HG03108 (cell line): ENCODE results near the gene DAAM2.

ENCODE experiments used
- ATAC-seq: cut with Tn5 transposase; IDR thresholded peaks from one replicate; pipeline ENCODE4 v1.9.1; 2021; ENCODE audit warnings: moderate library complexity; ENCODE audit not compliant: unreplicated experiment

Gene DAAM2

DNA sequence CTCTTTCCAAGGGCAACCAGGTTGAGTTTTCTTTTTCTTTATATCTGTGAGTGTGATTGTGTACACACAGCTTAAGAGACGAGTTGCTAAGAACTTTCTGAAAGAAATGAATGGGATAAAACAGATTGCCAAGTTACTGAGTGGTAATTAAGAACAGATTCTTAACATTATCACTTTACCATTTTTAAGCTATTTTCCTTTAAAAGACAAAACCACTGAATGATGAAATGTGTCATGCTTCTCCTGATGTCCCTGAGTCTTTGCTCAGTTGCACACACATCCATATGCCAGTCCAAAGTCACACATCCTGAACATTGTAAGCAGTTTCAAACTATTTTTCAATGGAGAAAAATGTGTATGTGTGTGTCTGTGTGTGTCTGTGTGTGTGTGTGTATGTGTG, 5.5 kb upstream of the DAAM2 start:
- ATAC-seq: no peak

DNA sequence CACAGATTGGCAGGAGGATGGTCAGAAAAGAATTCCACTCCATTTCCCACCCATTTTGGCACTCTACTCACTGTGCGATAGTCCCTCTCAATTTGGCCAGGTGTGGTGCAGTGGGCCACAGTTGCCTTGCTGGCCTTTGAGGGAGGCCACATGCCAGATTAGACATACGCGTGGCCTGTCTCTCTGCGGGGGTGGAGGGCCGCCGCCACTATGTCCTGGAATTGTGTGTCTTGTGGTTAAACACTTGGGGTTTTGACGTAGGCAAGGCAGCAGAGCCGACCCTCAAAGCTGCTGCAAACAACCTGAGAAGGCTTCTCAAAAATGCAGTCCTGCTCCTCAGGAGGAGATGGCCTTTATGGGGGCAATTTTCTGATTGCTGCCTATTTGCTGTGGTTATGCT, 4.9 kb upstream of the DAAM2 start:
- ATAC-seq: no peak

DNA sequence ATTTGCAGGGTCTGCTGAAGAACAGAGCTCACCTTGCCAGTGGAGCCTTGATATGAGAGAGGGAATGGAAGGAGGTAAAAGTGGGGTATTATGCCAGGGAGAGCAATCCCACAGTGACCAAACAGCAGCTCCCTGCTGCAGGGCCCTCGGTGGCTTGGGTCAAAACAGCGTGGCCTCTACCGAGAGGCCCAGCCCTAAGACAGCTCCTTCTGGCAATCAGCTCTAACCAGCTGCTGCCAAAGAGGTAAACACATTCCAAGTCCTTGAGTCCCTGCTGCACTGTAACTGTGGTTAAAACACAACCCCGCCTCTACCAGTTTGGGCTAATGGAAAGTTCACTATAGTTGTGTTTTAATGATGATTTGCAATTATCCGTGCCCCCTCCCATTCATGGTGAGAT, 1.4 kb upstream of the DAAM2 start:
- no peak for ATAC-seq

DNA sequence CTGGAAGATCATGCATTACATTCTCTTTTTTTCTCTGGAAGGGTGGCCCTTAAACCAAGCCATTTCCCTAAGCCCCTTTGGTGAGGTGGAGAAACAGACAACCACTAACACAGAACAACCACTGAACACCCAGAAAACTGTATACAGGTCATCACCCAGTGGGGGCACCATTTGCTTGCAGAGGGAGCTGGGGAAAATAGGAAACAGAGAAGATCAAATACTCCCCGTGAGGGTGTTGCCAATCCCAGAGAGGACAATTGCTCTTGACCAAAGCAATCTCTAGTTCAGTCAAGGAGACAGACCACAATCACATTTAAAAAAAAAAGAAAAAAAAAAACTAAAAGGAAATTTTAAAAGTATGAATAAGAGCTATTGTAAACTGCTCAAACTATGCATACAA, 865 bp upstream of the DAAM2 start:
- ATAC-seq: no peak

DNA sequence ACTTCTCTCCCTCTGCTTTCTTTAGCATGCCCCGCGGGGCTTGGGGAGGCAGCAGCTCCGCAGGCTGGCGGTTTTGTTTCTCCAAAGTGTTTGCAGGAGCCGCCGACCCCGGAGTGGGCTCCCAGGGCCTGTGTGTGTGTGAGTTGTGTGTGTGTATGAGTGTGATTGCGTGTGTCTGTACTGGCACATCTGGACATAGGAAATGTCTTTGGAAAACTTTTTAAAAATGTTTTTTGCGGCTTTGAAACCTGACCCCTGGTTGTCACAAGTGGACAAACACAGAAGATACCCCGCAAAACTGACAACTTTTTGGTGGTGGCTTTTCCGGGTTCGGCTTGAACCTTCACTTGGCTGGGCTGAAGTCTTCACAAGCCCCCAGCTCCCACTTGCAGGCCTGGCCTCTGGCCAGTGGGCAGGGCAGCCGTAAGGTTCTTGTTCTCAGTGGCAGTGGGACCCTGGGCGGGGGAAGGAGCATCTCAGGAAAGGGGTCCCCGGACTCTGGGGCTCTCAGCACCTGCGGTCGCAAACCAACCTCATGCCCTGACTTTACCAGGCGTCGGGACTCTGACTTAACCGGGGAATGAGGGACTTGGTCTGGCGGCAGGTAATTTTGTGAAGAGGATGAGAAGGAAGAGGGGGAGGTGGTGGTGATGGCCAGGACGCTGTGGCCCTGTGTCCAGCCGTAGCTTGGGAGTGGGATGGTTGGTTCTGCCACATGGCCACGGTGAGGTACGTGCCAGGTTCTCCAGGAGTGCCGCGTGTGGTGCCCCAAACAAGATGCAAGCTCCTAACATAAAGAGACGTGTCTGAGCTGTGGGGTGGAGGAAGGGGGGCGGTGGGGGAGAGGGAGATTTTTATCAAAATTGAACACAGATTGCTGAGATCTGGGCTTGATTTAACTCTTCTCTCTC, 619 bp downstream of the DAAM2 start:
- no peak for ATAC-seq

DNA sequence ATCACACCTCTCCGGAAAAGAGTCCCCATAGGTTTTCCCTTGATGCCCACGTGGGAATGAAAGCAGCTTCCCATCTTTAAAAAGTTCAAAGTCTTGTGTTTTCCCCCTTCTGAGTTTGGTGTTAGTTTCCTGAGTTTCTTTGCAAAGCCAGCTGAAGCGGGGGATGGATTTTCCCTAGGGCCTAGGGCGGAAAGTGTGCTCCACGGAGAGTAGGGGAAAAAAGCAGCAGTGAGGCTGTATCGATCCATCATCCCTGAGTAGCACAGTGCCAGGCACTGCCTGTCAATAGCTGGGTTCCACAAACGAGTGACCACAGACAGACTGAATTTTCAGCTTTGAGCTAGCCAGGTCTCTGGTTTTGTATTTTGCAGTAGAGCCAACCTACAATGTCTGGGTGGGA, 1.3 kb downstream of the DAAM2 start:
- no peak for ATAC-seq

DNA sequence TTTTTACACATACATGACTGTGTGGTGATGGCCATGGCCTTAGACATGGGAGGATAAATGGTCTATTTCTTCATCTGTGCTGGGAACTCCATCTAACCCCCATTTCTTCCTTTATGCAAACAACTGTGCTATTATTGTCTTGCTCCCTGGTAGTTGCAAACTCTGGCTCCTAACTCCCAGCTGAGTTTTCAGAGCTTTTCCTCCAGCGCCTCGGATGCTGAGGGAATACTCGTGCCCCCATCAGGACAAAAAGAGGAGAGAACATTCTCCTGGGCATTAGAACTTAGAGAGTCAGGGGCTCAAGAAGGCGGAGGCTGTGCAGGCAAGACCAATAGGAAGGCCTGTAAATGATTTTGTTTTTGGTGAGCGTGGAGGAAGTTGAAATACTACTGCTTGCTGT, 2.1 kb downstream of the DAAM2 start:
- ATAC-seq: no peak

DNA sequence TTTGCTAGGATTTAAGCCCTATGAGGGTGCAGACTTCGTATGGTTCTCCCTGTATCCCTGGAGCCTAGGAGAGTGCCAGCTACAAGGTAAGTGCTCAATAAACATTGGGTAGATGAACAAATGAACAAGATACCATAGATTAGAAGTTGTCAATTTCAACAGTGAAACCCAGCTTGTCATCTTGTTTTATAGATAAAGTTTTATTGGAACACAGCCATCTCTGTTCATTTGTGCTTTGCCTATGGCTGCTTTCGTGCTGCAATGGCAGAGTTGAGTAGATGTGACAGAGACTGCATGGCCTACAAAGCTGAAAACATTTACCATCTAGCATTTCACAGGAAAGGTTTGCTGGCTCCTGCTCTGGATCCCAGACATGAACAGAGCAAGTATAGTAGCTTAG, 5.6 kb downstream of the DAAM2 start:
- ATAC-seq: no peak

DNA sequence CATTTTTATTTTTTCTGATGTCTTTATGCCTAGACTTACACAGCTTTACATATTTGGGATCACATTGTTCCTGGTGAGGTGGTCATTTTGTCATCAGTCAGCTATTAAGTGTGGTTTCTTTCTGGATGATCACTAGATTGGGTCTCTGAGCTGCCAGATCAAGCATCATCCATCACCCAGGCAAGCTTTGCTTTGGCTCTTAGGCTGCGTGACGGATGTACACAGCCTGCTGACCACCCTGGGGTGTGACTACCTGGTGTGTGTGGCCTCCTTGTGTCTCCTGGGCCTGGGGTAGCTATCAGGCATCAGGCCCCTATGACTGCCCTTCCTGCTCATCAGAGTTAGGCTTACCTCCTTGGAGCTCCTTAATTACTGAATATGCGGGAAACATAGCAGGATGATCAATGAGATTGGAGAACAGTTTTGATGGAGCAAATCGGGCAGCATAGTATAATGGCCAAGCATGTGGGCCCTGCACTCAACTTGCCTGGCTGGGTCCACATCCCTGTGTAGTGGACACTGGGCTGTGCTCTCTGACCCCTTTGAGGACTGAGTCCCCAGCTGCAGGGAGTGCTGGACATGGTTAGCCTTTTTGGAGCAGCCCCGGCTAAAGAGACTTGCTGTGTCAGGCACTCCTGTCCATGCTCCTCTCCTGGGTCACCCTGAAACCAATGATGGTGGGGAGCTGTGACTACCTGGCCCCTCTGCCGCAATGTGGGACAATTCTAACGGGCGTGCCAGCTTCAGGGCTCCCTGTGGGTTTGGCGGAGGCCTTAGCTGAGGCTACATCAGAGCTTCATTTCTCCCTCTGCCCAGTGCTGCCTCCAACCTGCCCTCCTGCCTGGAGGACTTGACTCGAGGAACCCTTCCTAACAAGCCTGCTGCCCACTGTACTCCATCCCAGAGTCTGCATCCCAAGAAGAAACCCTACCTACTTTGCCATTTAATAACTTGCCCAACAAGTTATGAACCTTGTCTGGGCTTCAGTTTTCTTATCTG, 8.2 kb downstream of the DAAM2 start:
- no peak for ATAC-seq

DNA sequence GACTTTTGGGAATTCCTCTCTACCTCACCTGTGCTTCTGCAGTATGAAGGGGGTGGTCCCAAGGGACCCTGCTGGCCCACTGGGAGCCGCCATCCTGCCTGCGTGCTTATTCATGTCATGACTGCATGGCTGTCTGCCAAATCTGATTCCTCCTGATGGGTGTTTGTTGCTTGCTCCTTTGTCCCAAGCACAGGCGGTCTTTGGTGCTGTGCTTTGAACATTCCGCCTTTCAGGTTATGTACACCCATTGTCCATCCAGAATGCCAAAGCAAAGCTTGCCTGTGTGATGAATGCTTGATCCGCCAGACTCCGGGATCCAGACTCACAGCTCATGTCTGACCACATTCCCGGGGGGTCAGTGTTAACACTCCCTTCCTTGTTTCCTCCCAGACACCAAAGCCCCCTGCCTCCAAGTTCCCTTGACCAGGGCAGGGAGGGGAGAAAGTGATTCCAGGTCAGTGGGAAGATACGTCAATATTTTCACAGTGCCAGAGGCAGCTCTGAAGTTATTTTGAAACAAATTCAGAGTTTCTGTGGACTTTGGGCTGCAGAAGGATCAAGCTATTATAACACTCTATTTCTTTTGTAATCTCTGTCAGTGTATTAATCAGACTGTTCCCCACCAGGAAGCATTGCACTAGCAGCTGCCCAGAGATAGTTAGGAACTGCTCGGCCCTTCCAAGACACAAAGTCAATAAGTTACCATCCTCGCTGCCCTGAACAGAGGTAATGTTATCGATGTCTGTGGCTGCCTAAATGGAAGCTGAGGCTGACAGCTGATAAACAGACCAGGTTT, 9.5 kb downstream of the DAAM2 start:
- no peak for ATAC-seq

DNA sequence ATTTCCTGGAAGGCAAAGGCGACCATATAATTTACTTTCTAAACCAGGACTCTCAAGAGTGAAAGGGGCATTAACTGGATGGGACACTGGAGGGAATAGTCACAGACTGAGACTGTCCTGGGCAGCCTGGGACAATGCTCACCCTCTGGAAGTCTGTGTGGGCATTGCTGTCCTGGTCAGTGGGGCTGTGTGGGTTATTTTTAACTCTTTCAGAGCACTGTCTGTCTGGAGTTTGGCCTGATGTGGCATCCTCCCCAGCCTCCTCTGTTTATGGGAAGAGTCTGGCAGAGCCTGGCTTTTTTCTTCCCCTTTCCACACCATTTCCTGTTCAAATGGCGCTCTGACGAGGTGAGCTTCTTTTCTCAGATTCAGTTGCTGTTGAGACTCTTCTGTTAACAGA, 11.7 kb downstream of the DAAM2 start:
- no peak for ATAC-seq

DNA sequence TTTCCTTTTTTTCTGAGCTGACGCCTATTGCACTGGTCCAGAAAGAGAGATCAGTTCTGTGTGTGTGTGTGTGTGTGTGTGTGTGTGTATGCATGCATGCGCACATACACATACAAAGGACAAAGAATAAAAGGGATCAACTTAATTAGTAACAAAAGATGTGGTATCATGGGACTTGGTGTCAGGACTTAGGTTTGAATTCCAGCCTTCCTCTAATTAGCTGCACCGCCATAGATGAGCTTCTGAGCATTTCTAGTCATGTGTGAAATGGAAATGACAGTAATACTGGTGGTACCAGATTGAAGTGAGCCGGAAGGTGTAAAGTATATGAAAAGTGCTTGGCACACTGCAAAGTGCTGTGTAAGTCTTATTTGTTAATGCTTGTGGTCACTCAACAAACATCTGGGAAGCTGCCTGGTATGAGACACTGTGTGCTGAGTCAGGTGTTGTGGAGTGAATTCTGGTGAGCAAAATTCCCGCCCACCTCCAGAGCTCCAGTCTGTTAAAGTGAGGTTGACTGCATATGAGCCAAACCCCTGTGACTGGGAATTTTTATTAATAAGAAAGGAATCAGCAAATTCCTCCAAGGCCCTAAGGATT, 12.4 kb downstream of the DAAM2 start:
- ATAC-seq: no peak

DNA sequence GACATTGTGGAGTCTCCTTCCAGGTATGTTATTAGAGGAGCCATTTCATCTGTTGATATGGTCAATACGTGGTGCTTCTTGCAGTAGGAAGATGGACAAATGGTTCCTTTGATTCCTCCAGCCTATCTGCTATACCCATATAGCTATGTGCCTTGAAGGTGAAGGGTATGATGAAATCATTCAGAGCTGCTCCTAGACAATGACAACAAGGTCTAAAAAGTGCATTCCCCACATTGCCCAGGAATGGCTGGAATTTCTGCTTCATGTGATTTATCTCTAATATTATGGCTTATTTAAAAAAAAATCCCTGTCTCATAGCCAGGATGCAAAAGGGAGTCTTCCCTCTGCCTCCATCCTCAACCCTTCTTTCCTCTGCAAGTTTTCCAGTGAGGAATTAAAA, 14.1 kb downstream of the DAAM2 start:
- ATAC-seq: no peak

DNA sequence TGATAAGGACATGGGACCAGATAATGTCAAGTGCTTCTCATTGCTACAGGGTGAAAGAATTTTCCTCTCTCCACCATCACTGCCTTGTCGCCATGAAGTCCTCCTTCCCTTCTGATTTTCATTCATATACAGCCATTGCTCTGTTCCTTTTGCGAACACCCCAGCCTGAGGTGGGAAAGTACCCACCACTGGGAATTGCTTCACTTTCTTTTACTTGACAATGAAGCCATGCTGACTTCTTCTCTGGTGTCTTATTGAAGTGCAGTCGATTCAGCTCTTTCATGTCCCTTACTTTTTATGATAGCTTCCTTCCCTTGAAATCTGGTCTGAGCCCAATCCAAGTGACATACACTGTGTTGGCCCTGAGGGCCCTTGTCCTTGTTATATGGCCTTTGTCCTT, 16.2 kb downstream of the DAAM2 start:
- ATAC-seq: no peak

DNA sequence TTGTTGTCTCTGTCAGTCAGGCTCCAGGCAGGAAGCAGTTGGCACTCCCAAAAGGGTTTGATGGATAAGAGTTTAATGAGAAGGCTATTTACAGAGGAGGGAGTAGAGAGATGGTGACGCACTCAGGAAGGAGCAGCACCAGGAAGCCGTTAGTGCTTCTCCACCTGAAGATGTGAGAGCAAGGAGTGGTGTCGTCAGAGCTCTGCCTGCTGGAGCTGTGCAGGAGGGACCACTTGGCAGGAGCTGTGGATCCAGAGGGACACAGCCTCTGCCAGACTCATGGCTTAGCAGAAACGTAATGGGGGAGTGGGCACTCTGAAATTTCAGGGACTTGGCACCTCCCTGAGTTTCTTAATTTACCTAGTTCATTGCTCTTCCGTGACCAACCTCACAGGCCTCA, 16.8 kb downstream of the DAAM2 start:
- ATAC-seq: no peak

DNA sequence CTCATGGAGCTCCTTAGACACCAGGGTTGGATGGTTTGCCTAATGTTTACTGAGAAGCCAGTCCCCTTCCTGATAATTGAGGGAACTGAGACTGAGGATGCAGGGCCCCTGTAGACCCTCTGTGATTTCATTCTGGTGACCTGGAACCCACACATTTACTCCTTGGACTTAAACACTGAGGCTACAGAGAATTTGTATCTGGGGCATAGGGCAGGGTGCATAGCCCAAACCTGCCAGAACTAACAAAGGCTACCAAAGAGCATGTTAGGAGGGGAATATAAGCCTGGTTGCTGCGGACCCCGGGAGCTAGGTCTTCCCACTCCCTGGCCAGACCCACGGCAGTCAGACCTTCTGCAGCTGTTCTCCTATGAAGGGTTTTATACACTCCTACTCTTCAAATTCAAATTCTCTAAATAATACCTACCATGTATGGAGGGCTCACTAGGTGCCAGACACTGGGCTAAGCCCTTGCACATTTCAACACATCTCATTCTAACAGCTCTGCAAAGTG, 19.7 kb downstream of the DAAM2 start:
- no peak for ATAC-seq

DNA sequence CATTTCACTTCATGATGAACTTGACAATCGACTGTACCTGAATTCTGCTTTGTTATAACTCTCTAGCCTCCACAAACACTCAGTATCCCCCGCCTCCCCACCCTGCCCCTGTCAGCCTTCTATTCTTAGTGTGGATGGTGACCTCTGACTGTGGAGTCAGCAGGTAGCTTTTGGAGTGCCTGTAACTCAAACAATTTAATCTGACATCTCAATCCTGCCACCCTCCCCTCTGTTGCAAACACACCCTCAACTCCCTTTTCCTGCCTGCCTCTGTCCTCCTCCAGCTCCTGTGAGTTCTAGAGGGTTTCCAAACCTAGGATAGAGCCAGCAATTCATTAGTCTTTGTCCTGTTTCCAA, 20.3 kb downstream of the DAAM2 start:
- no peak for ATAC-seq

DNA sequence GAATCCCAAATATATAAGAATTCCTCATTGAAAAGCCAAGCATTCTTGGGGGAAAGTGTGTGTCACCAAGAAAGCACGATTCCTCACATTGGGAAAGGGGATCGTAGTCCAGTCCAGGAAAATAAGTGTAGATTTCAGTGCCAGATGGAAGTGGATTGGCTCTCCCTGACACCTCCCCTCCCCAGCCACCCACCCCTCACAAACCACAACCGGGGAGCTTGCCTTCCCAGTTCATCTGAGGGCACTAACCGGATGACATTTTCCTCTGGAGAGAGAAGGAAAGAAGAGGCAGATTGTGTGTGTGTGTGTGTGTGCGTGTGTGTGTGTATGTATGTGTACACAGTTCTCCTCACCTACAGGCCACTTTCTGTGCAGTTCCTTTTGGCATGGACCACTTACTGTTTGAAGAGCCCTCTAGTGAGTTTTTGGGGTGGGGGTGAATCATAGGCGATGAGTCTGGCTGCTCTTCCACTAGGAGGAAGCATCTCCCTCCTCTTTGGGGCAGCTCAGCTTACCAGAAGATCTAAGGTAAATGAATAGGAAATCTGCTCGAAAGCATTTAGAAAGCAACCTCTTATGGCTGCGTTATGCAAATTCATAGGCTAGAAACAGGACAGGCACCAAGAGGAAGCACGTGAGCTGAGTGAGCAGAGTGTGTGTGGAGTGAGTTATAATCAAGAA, 20.8 kb downstream of the DAAM2 start:
- ATAC-seq: peak; percentile 80

DNA sequence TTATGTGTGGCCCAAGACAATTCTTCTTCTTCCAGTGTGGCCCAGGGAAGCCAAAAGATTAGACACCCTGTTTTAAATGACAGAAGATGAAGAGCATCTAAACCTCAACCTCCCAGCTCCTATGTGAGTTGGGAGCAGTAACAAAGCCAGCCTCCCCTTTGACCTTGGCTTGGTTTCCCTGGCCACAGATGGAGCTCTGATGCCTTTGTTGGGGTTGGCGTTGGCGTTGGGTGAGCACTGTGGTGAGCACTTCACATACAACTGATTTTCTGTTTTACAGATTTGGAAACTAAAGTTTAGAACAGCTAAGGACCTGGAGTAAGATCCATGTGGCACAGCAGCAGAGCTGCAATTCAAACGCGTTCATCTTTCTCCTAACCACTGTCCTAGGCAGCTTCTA, 22.1 kb downstream of the DAAM2 start:
- no peak for ATAC-seq

DNA sequence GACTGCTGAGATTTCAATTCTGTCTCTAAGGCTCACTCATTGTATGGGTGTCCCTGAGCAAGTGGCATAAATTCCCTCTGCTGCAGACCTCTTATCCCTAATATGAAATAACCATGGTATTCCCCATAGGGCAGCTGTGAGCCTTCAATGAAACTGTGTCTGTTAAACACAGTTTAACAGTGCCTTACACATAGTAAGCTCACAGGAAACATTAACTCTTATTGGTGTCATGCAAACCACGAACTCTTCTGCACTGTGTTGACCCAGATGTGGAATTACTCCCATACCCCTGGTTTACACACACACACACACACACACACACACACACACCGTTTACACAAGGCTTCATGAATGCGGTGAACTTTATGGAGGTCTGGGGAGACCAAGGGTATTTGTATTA, 23.2 kb downstream of the DAAM2 start:
- no peak for ATAC-seq
